Endothelial cell of umbilical vein (primary cell): ENCODE measurements around the gene CMTM4. TPM values are rescaled to one million over a fixed set of nuclear protein-coding genes. Genes with fewer than 3 reads are reported as not detected.
"Not testable (repeated sequence)": the region's sequence is repeated elsewhere in the genome, so short reads cannot be mapped to it uniquely, and the experiment has no call there.

Experiments used
- BruUV-seq: library from RNA; stranded (reverse); fragments of 400-500 nt; replicated peaks from 2 replicates; lab custom pipeline; 2021; lab: Mats Ljungman, UMichigan
- CTCF ChIA-PET: fragments of 300-600, 350-600 bp; sonication (Branson Sonifier 250); formaldehyde crosslinking; loops from one replicate; lab custom pipeline; 2021; ENCODE audit warnings: antibody characterized with exemption, inconsistent platforms; lab: Charles Lee
- POLR2A ChIA-PET: fragments of 300-600, 350-600 bp; sonication (Branson Sonifier 250); formaldehyde crosslinking; loops from one replicate; lab custom pipeline; 2021; ENCODE audit warnings: antibody characterized with exemption, inconsistent platforms; lab: Charles Lee
- DNase-seq: peaks from one replicate; pipeline ENCODE4 v3.0.0-alpha.2; 2011; ENCODE audit warnings: low read depth, low spot score
- FAIRE-seq: peaks from 2 replicates; lab custom pipeline; 2011; peaks lifted over from hg19 to GRCh38; lab: Jason Lieb, UNC
- H2AFZ ChIP-seq: 2 replicates; pipeline ENCODE4 v1.6.0; 2012; ENCODE audit warnings: low read depth, low read length, control low read depth, inconsistent platforms
- H3K27ac ChIP-seq: 2 replicates; pipeline ENCODE4 v1.5.1; 2011; ENCODE audit warnings: low read depth, mild to moderate bottlenecking, control low read depth, low read length, moderate library complexity; ENCODE audit not compliant: insufficient read depth
- H3K27me3 ChIP-seq, 2 experiments: 2 replicates each; pipeline versions ENCODE4 v1.6.0 to v1.6.1; 2011; ENCODE audit warnings: low read length in 2 of 2, mixed read lengths in 1 of 2; ENCODE audit not compliant: control insufficient read depth in 2 of 2, insufficient read depth in 2 of 2
- H3K36me3 ChIP-seq, 2 experiments: 2 replicates in 1 of 2; 3 replicates in 1 of 2; pipeline ENCODE4 v1.5.1; 2011; ENCODE audit warnings: low read length in 2 of 2, mild to moderate bottlenecking in 1 of 2, moderate library complexity in 1 of 2; ENCODE audit not compliant: control insufficient read depth in 2 of 2, insufficient read depth in 2 of 2; ENCODE audit errors: extremely low read depth in 1 of 2
- H3K4me1 ChIP-seq: 3 replicates; pipeline ENCODE4 v1.5.1; 2011; ENCODE audit warnings: mild to moderate bottlenecking, low read length; ENCODE audit not compliant: control insufficient read depth, insufficient read depth; ENCODE audit errors: extremely low read depth
- H3K4me2 ChIP-seq: 2 replicates; pipeline ENCODE4 v1.6.1; 2011; ENCODE audit warnings: low read length, control low read depth, mixed read lengths; ENCODE audit not compliant: insufficient read depth
- H3K4me3 ChIP-seq, 3 experiments: fragments of 200-600 bp in 1 of 3; sonication (generic), shearing (Covaris generic) in 1 of 3; replicated peaks in 1 of 3; 2 replicates each; pipeline ENCODE4 v1.5.1; 2011 to 2016; ENCODE audit warnings: control low read depth in 3 of 3, low read length in 3 of 3, mild to moderate bottlenecking in 2 of 3, inconsistent platforms in 1 of 3, low read depth in 1 of 3, moderate library complexity in 1 of 3; ENCODE audit not compliant: insufficient read depth in 1 of 3
- H3K79me2 ChIP-seq: 2 replicates; pipeline ENCODE4 v1.6.0; 2012; ENCODE audit warnings: low read length, inconsistent platforms; ENCODE audit not compliant: control insufficient read depth, insufficient read depth
- H3K9ac ChIP-seq: replicated peaks from 2 replicates; pipeline ENCODE3; 2011; ENCODE audit warnings: low read length, control low read depth; ENCODE audit not compliant: insufficient read depth; ENCODE audit errors: extremely low read depth
- H3K9me1 ChIP-seq: replicated peaks from 3 replicates; pipeline ENCODE4 v1.6.0; 2011; ENCODE audit warnings: mild to moderate bottlenecking, low read length; ENCODE audit not compliant: control insufficient read depth, insufficient read depth; ENCODE audit errors: extremely low read depth
- H3K9me3 ChIP-seq: replicated peaks from 2 replicates; pipeline ENCODE4 v1.5.1; 2012; ENCODE audit warnings: low read length, inconsistent platforms; ENCODE audit not compliant: control insufficient read depth, insufficient read depth
- H4K20me1 ChIP-seq: replicated peaks from 2 replicates; pipeline ENCODE3; 2011; ENCODE audit warnings: mild to moderate bottlenecking, low read length; ENCODE audit not compliant: control insufficient read depth, insufficient read depth; ENCODE audit errors: extremely low read depth
- CTCF ChIP-seq, 2 donors: IDR thresholded peaks; 1 replicate in 1 of 2; 2 replicates in 1 of 2; pipeline ENCODE4 v1.5.1; 2011; ENCODE audit warnings: low read length in 2 of 2, mild to moderate bottlenecking in 2 of 2, moderate library complexity in 2 of 2, control low read depth in 1 of 2, inconsistent platforms in 1 of 2, low read depth in 1 of 2; ENCODE audit not compliant: insufficient read depth in 1 of 2; ENCODE audit errors: extremely low read depth in 1 of 2
- EZH2 ChIP-seq: IDR thresholded peaks from 2 replicates; pipeline ENCODE4 v1.6.1; 2012; ENCODE audit warnings: borderline replicate concordance, low read depth, mild to moderate bottlenecking, moderate library complexity, low read length, inconsistent platforms; ENCODE audit not compliant: severe bottlenecking
- FOS ChIP-seq: IDR thresholded peaks from 2 replicates; pipeline ENCODE4 v1.6.1; 2011; ENCODE audit warnings: mild to moderate bottlenecking, low read length, moderate library complexity, borderline replicate concordance; ENCODE audit not compliant: insufficient read depth
- GATA2 ChIP-seq: IDR thresholded peaks from 2 replicates; pipeline ENCODE4 v1.7.0; 2011; ENCODE audit warnings: low read depth, mild to moderate bottlenecking, moderate library complexity, mixed read lengths, low read length; ENCODE audit not compliant: insufficient read length, insufficient read depth
- JUN ChIP-seq: IDR thresholded peaks from 2 replicates; pipeline ENCODE4 v1.6.1; 2011; ENCODE audit warnings: borderline replicate concordance, low read depth; ENCODE audit not compliant: insufficient read length, insufficient read depth
- MYC ChIP-seq: IDR thresholded peaks from one replicate; pipeline ENCODE4 v1.6.1; 2011; ENCODE audit warnings: mild to moderate bottlenecking, low read depth, low read length
- POLR2A ChIP-seq: IDR thresholded peaks from 2 replicates; pipeline ENCODE4 v1.6.1; 2012; ENCODE audit warnings: low read depth, mild to moderate bottlenecking, control low read depth, low read length
- POLR2AphosphoS5 ChIP-seq: IDR thresholded peaks from 2 replicates; pipeline ENCODE4 v1.6.1; 2012; ENCODE audit warnings: low read depth, mild to moderate bottlenecking, control low read depth, low read length, moderate library complexity; ENCODE audit not compliant: insufficient read depth
- dilution Hi-C: fragments of 300-500 bp; cut with MboI; formaldehyde crosslinking; loops from one replicate; pipeline ENCODE4 v1.15.0; 2019; ENCODE audit warnings: low sequenced_read_pairs; ENCODE audit not compliant: extremely low pct_ligation_motif_present
- intact Hi-C: fragments of 100-400 bp; cut with micrococcal nuclease; formaldehyde crosslinking; loops from one replicate; pipeline ENCODE4 v1.10.0; 2022
- polyA plus RNA-seq, 4 experiments: library from polyadenylated mRNA; depleted of rRNA in 3 of 4; stranded (reverse) in 3 of 4; unstranded in 1 of 4; fragments of >200 nt; gene quantifications; 2 replicates each; pipeline versions ENCODE4 v1.2.1 to v1.2.3, GENCODE V29; 2011 to 2012; ENCODE audit warnings: missing spikeins in 1 of 4
- total RNA-seq: library from RNA; stranded (reverse); gene quantifications from 2 replicates; pipeline ENCODE4 v1.2.3, GENCODE V29; 2021
- TF ChIP-seq, protein P1 (sequence below): IDR thresholded peaks from 2 replicates; pipeline ENCODE4 v1.6.1; 2011; ENCODE audit not compliant: insufficient read depth, insufficient read length

The CMTM4 gene
- total and polyA plus RNA-seq, 2 donors (not counting 3 experiments of a cell fraction or from before 2014, with no cell fraction given), result 9.0 to 10.7 TPM

- Histone ChIP-seq H3K4me3 (no peak overlapping the region), H4K20me1 (no peaks in the 10 kb centered on the region), H3K36me3 (no peaks in the 10 kb centered on the region), H3K27ac (no peak overlapping the region), H3K4me2 (no peak overlapping the region), H2AFZ (no peak overlapping the region), H3K4me1 (no peaks in the 10 kb centered on the region), H3K27me3 (no peaks in the 10 kb centered on the region), H3K9me1 (no peaks in the 10 kb centered on the region), H3K9me3 (no peaks in the 10 kb centered on the region), H3K9ac (no peak overlapping the region), H3K79me2 (no peaks in the 10 kb centered on the region)
- no peak for FAIRE-seq
- POLR2A ChIA-PET, result no interaction called here
- TF ChIP-seq MYC, result no peak
- TF ChIP-seq CTCF (IDR thresholded peaks at IDR 0.05; ENCODE audit: extremely low read depth in 1 of 2, insufficient read depth in 1 of 2, low read depth in 1 of 2, low read length in 2 of 2), result no peak
- no peak for TF ChIP-seq JUN
- TF ChIP-seq POLR2A, result no peak
- no peak for TF ChIP-seq POLR2AphosphoS5
- TF ChIP-seq, protein P1, sequence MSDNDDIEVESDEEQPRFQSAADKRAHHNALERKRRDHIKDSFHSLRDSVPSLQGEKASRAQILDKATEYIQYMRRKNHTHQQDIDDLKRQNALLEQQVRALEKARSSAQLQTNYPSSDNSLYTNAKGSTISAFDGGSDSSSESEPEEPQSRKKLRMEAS, result no peak
- no peak for TF ChIP-seq FOS
- no peak for TF ChIP-seq EZH2
- TF ChIP-seq GATA2, result no peak
- CTCF ChIA-PET, result interaction anchor here (1.2 to 2.7 kb wide), 5 partner anchors 16 to 233 kb away, joined by 3 to 16 read pairs (median 6); no protein-coding TSS in a partner anchor
- intact Hi-C loops, result no loop called here
- no TSS peak for BruUV-seq
- dilution Hi-C loops, result no loop called here
- no peak for DNase-seq
Observed at GRCh38 chr16:66634527-66635196, 61.9 kb downstream of the CMTM4 start.

DNA sequence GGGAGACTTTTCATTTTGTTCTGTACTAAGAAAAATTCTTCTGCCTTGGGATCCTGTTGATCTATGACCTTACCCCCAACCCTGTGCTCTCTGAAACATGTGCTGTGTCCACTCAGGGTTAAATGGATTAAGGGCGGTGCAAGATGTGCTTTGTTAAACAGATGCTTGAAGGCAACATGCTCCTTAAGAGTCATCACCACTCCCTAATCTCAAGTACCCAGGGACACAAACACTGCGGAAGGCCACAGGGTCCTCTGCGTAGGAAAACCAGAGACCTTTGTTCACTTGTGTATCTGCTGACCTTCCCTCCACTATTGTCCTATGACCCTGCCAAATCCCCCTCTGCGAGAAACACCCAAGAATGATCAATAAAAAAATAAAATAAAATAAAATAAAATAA, 65.0 kb downstream of the CMTM4 start:
- DNase-seq, POLR2A ChIA-PET, BruUV-seq, H2AFZ ChIP-seq, intact Hi-C loops, H3K27ac ChIP-seq, CTCF ChIA-PET, H3K36me3 ChIP-seq, H3K9me3 ChIP-seq, H3K4me1 ChIP-seq, H3K79me2 ChIP-seq, FAIRE-seq, H3K9me1 ChIP-seq, H3K4me3 ChIP-seq, H3K9ac ChIP-seq, H4K20me1 ChIP-seq, H3K27me3 ChIP-seq, dilution Hi-C loops, H3K4me2 ChIP-seq: not testable (repeated sequence)
